ENCODE results near the gene OR10H1. TPM values are rescaled to one million over a fixed set of nuclear protein-coding genes. Genes with fewer than 3 reads are reported as not detected.
"Not testable (repeated sequence)": the region's sequence is repeated elsewhere in the genome, so short reads cannot be mapped to it uniquely, and the experiment has no call there.

OR10H1 gene
- total RNA-seq, 1 experiment from 2014 or later: not detected

- no peaks in the 10 kb centered on the region for H3K4me1 ChIP-seq (ENCODE audit: low read length)
- no peak within 1 kb of the TSS for H2AFZ ChIP-seq (ENCODE audit: low read length)
- no peaks in the 10 kb centered on the region for H4K20me1 ChIP-seq (ENCODE audit: insufficient read depth, low read depth, low read length)
- no peaks in the 10 kb centered on the region for H3K79me2 ChIP-seq (ENCODE audit: low read length)
- H3K27ac ChIP-seq (ENCODE audit: low read length): no peak within 1 kb of the TSS
- no peak within 1 kb of the TSS for H3K4me3 ChIP-seq (ENCODE audit: low read length)
- no peak for DNase-seq
- no peaks in the 10 kb centered on the region for H3K9me2 ChIP-seq (replicated peaks; ENCODE audit: insufficient read depth, low read length)
- H3K36me3 ChIP-seq (ENCODE audit: insufficient read depth, low read length): no peaks in the 10 kb centered on the region
- H3K9ac ChIP-seq (ENCODE audit: low read length): no peak within 1 kb of the TSS
- H3K4me2 ChIP-seq (ENCODE audit: low read depth, low read length, poor library complexity, severe bottlenecking): no peak within 1 kb of the TSS
- H3K27me3 ChIP-seq (ENCODE audit: low read length): no peaks in the 10 kb centered on the region
- H3K9me3 ChIP-seq (ENCODE audit: low read length): no peaks in the 10 kb centered on the region
Observed at GRCh38 chr19:15787611-15788155, 27.8 kb downstream of the OR10H1 start, which contains the start of gene OR10H5. OR10H5 (plus strand) TSS chr19:15787661; CDS start chr19:15794049, 6,388 bp downstream.

- H4K20me1 ChIP-seq (ENCODE audit: insufficient read depth, low read depth, low read length); H3K4me1 ChIP-seq (ENCODE audit: low read length); H3K27me3 ChIP-seq (ENCODE audit: low read length); H3K9me2 ChIP-seq (replicated peaks; ENCODE audit: insufficient read depth, low read length); H3K36me3 ChIP-seq (ENCODE audit: insufficient read depth, low read length); H3K4me2 ChIP-seq (ENCODE audit: low read depth, low read length, poor library complexity, severe bottlenecking); H3K27ac ChIP-seq (ENCODE audit: low read length); DNase-seq; H2AFZ ChIP-seq (ENCODE audit: low read length); H3K9me3 ChIP-seq (ENCODE audit: low read length); H3K9ac ChIP-seq (ENCODE audit: low read length); H3K4me3 ChIP-seq (ENCODE audit: low read length); H3K79me2 ChIP-seq (ENCODE audit: low read length): not testable (repeated sequence)
Observed at GRCh38 chr19:15782896-15783295, 32.6 kb downstream of the OR10H1 start.

DNA sequence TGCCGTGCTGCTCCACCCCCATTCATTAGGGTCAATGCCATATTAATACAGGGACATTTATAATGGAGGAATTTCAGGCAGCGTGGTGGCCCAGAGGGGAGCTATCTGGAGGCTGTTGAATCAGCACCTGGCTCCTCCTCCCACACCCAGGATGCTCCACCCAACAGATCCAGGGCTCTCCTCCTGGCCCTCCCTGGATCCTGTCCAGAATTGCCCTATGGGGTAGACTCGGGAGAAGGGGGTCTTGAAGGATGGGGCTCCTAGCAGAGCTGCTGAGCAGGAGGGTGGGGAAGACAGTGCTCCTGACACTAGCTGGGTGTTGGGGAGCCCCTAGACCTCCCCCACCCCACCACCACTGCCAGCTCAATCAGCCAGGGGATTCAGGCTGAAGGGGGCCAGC is 33.3 kb downstream of the OR10H1 start:
- Histone ChIP-seq H3K4me1 (ENCODE audit: low read length) (no peaks in the 10 kb centered on the region), H3K27me3 (ENCODE audit: low read length) (no peaks in the 10 kb centered on the region), H3K4me3 (ENCODE audit: low read length) (no peak overlapping the region), H2AFZ (ENCODE audit: low read length) (no peak overlapping the region), H3K4me2 (ENCODE audit: low read depth, low read length, poor library complexity, severe bottlenecking) (no peak overlapping the region), H3K79me2 (ENCODE audit: low read length) (no peaks in the 10 kb centered on the region), H3K9me2 (replicated peaks; ENCODE audit: insufficient read depth, low read length) (no peaks in the 10 kb centered on the region), H3K9ac (ENCODE audit: low read length) (no peak overlapping the region), H3K36me3 (ENCODE audit: insufficient read depth, low read length) (no peaks in the 10 kb centered on the region), H3K9me3 (ENCODE audit: low read length) (no peaks in the 10 kb centered on the region), H3K27ac (ENCODE audit: low read length) (no peak overlapping the region), H4K20me1 (ENCODE audit: insufficient read depth, low read depth, low read length) (no peaks in the 10 kb centered on the region)
- DNase-seq: no peak

- no peaks in the 10 kb centered on the region for H3K79me2 ChIP-seq (ENCODE audit: low read length)
Observed at GRCh38 chr19:15781661-15782060, 33.8 kb downstream of the OR10H1 start.

DNA sequence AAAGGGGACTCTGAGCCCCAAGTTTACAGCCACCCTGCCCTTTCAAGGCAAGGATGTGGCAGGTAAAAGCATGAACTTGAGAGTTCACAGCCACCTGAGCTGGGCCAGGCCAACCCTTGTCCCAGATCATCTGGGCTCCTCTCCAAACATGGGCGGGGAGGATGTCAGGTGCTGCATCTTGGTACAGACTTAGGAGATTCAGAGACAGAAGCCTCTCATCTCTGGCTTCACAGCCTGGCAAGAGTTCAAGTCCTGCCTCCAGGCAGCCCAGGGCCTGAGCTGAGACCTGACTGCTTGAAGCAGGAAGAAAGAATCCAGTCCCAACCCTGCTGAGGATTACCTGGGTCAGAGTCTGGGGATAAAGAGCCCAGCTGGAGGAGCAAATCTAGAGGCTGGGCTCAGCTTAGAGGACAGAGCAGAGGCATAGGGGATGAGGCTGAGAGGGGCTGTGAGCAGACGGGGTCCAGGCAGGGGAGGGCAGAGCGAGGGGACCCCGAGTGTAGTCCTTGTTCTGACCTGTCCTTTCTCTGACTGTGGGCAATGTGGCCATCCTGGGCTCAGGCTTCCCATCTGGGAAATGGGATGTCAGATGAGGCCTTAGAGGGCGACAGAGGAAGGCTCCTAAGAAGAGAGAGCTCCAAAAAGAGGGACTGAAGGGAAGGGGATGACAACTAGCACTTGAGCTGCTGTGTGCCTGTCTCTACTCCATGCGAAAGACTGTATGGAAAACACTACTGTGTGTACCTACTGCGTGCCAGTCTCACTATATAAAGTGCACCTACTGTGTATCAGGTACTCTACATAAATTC is 34.6 kb downstream of the OR10H1 start:
- Histone ChIP-seq H3K4me3 (ENCODE audit: low read length) (no peak overlapping the region), H4K20me1 (ENCODE audit: insufficient read depth, low read depth, low read length) (no peaks in the 10 kb centered on the region), H3K4me2 (ENCODE audit: low read depth, low read length, poor library complexity, severe bottlenecking) (no peak overlapping the region), H3K9ac (ENCODE audit: low read length) (no peak overlapping the region), H3K9me2 (replicated peaks; ENCODE audit: insufficient read depth, low read length) (no peaks in the 10 kb centered on the region), H3K4me1 (ENCODE audit: low read length) (no peaks in the 10 kb centered on the region), H3K9me3 (ENCODE audit: low read length) (no peaks in the 10 kb centered on the region), H3K36me3 (ENCODE audit: insufficient read depth, low read length) (no peaks in the 10 kb centered on the region), H3K27ac (ENCODE audit: low read length) (no peak overlapping the region), H2AFZ (ENCODE audit: low read length) (no peak overlapping the region), H3K27me3 (ENCODE audit: low read length) (no peaks in the 10 kb centered on the region), H3K79me2 (ENCODE audit: low read length) (no peaks in the 10 kb centered on the region)
- no peak for DNase-seq

More at GRCh38 chr19:15781661-15782060, 33.8 kb downstream of the OR10H1 start:
- Histone ChIP-seq H4K20me1 (ENCODE audit: insufficient read depth, low read depth, low read length) (no peaks in the 10 kb centered on the region), H3K4me2 (ENCODE audit: low read depth, low read length, poor library complexity, severe bottlenecking) (no peak overlapping the region), H3K9me3 (ENCODE audit: low read length) (no peaks in the 10 kb centered on the region), H3K36me3 (ENCODE audit: insufficient read depth, low read length) (no peaks in the 10 kb centered on the region), H3K27me3 (ENCODE audit: low read length) (no peaks in the 10 kb centered on the region), H3K9me2 (replicated peaks; ENCODE audit: insufficient read depth, low read length) (no peaks in the 10 kb centered on the region), H3K4me3 (ENCODE audit: low read length) (no peak overlapping the region), H3K27ac (ENCODE audit: low read length) (no peak overlapping the region), H3K4me1 (ENCODE audit: low read length) (no peaks in the 10 kb centered on the region), H2AFZ (ENCODE audit: low read length) (no peak overlapping the region), H3K9ac (ENCODE audit: low read length) (no peak overlapping the region)
- DNase-seq: no peak

- H2AFZ ChIP-seq (ENCODE audit: low read length): no peak overlapping the region
- no peaks in the 10 kb centered on the region for H3K27me3 ChIP-seq (ENCODE audit: low read length)
- H4K20me1 ChIP-seq (ENCODE audit: insufficient read depth, low read depth, low read length): no peaks in the 10 kb centered on the region
- no peaks in the 10 kb centered on the region for H3K79me2 ChIP-seq (ENCODE audit: low read length)
- H3K4me1 ChIP-seq (ENCODE audit: low read length): no peaks in the 10 kb centered on the region
- DNase-seq: no peak
- no peak overlapping the region for H3K27ac ChIP-seq (ENCODE audit: low read length)
- no peaks in the 10 kb centered on the region for H3K36me3 ChIP-seq (ENCODE audit: insufficient read depth, low read length)
- no peaks in the 10 kb centered on the region for H3K9me3 ChIP-seq (ENCODE audit: low read length)
- no peak overlapping the region for H3K4me3 ChIP-seq (ENCODE audit: low read length)
- no peak overlapping the region for H3K9ac ChIP-seq (ENCODE audit: low read length)
- H3K4me2 ChIP-seq (ENCODE audit: low read depth, low read length, poor library complexity, severe bottlenecking): no peak overlapping the region
- no peaks in the 10 kb centered on the region for H3K9me2 ChIP-seq (replicated peaks; ENCODE audit: insufficient read depth, low read length)
Observed at GRCh38 chr19:15779756-15780476, 35.5 kb downstream of the OR10H1 start.

- no peak overlapping the region for H3K4me2 ChIP-seq (ENCODE audit: low read depth, low read length, poor library complexity, severe bottlenecking)
Observed at GRCh38 chr19:15776991-15777970, 38.2 kb downstream of the OR10H1 start.

More at GRCh38 chr19:15776991-15777970, 38.2 kb downstream of the OR10H1 start:
- no peaks in the 10 kb centered on the region for H3K4me1 ChIP-seq (ENCODE audit: low read length)
- no peak overlapping the region for H3K9ac ChIP-seq (ENCODE audit: low read length)
- H3K9me3 ChIP-seq (ENCODE audit: low read length): no peaks in the 10 kb centered on the region
- H3K27me3 ChIP-seq (ENCODE audit: low read length): no peaks in the 10 kb centered on the region
- H3K36me3 ChIP-seq (ENCODE audit: insufficient read depth, low read length): no peaks in the 10 kb centered on the region
- no peaks in the 10 kb centered on the region for H3K79me2 ChIP-seq (ENCODE audit: low read length)
- H3K4me3 ChIP-seq (ENCODE audit: low read length): no peak overlapping the region
- no peak overlapping the region for H2AFZ ChIP-seq (ENCODE audit: low read length)
- no peak overlapping the region for H3K27ac ChIP-seq (ENCODE audit: low read length)
- no peaks in the 10 kb centered on the region for H4K20me1 ChIP-seq (ENCODE audit: insufficient read depth, low read depth, low read length)
- no peaks in the 10 kb centered on the region for H3K9me2 ChIP-seq (replicated peaks; ENCODE audit: insufficient read depth, low read length)
- DNase-seq: no peak

Measured in Karpas-422 (cell line).